ENCODE data around the gene PEA15. TPM values are rescaled to one million over a fixed set of nuclear protein-coding genes. Genes with fewer than 3 reads are reported as not detected.
A peak's percentile ranks its signal among the peaks of the same experiment; 100 is the strongest.

The PEA15 gene
- total and polyA plus RNA-seq, 9 of the 15 experiments (the other 6 are each of a cell fraction or from before 2014, with no cell fraction given) = 8.2 to 175 (median 35.4) TPM

- CTCF ChIA-PET (ENCODE audit: low intra/inter-chr PET ratio) = interaction anchor here (0.6 to 2.4 kb wide), 8 partner anchors 23 to 499 kb away, joined by 3 to 13 read pairs (median 6); no protein-coding TSS in a partner anchor
- Histone ChIP-seq H3K9me1 (ENCODE audit: control insufficient read depth, insufficient read depth, low read length) (no peaks in the 10 kb centered on the region), H3K9me3 (replicated peaks; ENCODE audit: control insufficient read depth, insufficient read depth, low read depth, low read length) (no peaks in the 10 kb centered on the region), H3K36me3 (ENCODE audit: control insufficient read depth, insufficient read depth, low read length) (no peaks in the 10 kb centered on the region; the same call in 2 of the 3 replicates), H3K4me1 (replicated peaks in 1 of 2; ENCODE audit: control insufficient read depth in 2 of 2, insufficient read depth in 2 of 2, low read length in 2 of 2) (peaks cover 4 to 10% of the 10 kb centered on the region in 2 experiments), H3K27ac (ENCODE audit: extremely low read depth, low read depth, low read length) (peak overlapping the region; percentile 22; the same call in 2 of the 3 replicates), H3K79me2 (ENCODE audit: control insufficient read depth, insufficient read depth, low read length) (no peaks in the 10 kb centered on the region), H3K4me2 (ENCODE audit: insufficient read depth, low read length) (peak overlapping the region; percentile 13; the same call in 1 of the 2 replicates), H3K27me3 (ENCODE audit: control insufficient read depth in 2 of 2, insufficient read depth in 2 of 2, low read length in 2 of 2) (peaks cover 16 to 38% of the 10 kb centered on the region in 2 experiments; a peak in 4 of 5 replicates), H4K20me1 (replicated peaks; ENCODE audit: control insufficient read depth, insufficient read depth, low read length) (no peaks in the 10 kb centered on the region), H2AFZ (ENCODE audit: low read depth, low read length) (peak overlapping the region; percentile 83), H3K4me3 (no peak overlapping the region), H3K9ac (ENCODE audit: insufficient read depth in 1 of 2, low read depth in 2 of 2, low read length in 2 of 2) (peak overlapping the region; percentile 8 to 83; a peak in 2 of 4 replicates)
- FAIRE-seq = peak; percentile 93
- peak; percentile 92 for ATAC-seq
- no TSS peak for BruUV-seq (replicated peaks)
- intact Hi-C loops (cut with micrococcal nuclease) = loop anchor here (1.0 to 10.0 kb wide), 5 partner anchors 59 to 412 kb away; no protein-coding TSS in a partner anchor
- POLR2A ChIA-PET = interaction anchor here (0.7 to 1.6 kb wide), 4 partner anchors 24 to 183 kb away, joined by 3 to 9 read pairs (median 4); no protein-coding TSS in a partner anchor
- 14% methylated on average over 16 of the region's 16 CpGs for WGBS (ENCODE audit: insufficient coverage, low coverage, missing lambda C conversion rate)
- peak; percentile 81 to 90 (median 84) for DNase-seq (ENCODE audit: extremely low read depth in 1 of 4, low spot score in 3 of 4)
- in situ Hi-C loops (cut with MboI) = no loop called here
- TF ChIP-seq RFX7 (CRISPR knock-in tag; IDR thresholded peaks at IDR 0.05) (no peak), ZNF551 (CRISPR knock-in tag; IDR thresholded peaks at IDR 0.05) (no peak), GABPB2 (CRISPR knock-in tag; conservative IDR thresholded peaks at IDR 0.05) (no peak), ZNF778 (CRISPR knock-in tag; IDR thresholded peaks at IDR 0.05) (no peak), ATF7 (IDR thresholded peaks at IDR 0.05) (peak; percentile 96), REST (IDR thresholded peaks at IDR 0.05; ENCODE audit: borderline replicate concordance) (peak; percentile 85), REST (CRISPR knock-in tag; IDR thresholded peaks at IDR 0.05; ENCODE audit: low read depth) (no peak), ZNF740 (CRISPR knock-in tag; IDR thresholded peaks at IDR 0.05) (peak; percentile 59; the same call in 1 of the 2 replicates), ZNF740 (tag; IDR thresholded peaks at IDR 0.05) (no peak), SAFB (IDR thresholded peaks at IDR 0.05; ENCODE audit: borderline replicate concordance, low read depth, low read length) (no peak), PCBP1 (IDR thresholded peaks at IDR 0.05; ENCODE audit: low read depth, low read length, poor library complexity, severe bottlenecking) (no peak)
Observed at GRCh38 chr1:160193091-160193819, 11.9 kb upstream of the PEA15 start.
